Measurements from ENCODE around the gene AMFR.

DNA sequence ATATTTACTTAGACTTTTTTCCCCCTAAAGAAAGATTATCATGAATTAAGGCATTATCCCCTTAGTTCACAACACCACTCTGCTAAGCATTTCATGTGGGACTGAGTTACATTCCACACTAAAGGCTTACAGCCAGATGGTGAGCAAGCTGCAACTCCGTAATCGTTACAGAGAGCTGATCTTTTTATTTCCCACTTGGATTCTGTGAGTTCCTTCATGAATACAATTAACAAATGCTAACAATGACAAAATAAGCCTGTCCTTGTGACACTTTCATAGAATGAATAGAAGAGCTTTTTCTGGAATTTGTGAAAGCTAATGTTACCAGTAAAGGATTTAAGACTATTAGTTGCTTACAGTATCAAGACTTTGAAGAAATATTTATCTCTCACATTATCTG, 34.8 kb upstream of the AMFR start:
- TF ChIP-seq, protein P1, sequence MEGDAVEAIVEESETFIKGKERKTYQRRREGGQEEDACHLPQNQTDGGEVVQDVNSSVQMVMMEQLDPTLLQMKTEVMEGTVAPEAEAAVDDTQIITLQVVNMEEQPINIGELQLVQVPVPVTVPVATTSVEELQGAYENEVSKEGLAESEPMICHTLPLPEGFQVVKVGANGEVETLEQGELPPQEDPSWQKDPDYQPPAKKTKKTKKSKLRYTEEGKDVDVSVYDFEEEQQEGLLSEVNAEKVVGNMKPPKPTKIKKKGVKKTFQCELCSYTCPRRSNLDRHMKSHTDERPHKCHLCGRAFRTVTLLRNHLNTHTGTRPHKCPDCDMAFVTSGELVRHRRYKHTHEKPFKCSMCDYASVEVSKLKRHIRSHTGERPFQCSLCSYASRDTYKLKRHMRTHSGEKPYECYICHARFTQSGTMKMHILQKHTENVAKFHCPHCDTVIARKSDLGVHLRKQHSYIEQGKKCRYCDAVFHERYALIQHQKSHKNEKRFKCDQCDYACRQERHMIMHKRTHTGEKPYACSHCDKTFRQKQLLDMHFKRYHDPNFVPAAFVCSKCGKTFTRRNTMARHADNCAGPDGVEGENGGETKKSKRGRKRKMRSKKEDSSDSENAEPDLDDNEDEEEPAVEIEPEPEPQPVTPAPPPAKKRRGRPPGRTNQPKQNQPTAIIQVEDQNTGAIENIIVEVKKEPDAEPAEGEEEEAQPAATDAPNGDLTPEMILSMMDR (IDR thresholded peaks at IDR 0.05; ENCODE audit: low read length) = no peak
- no peak for TF ChIP-seq EZH2 (IDR thresholded peaks at IDR 0.05; ENCODE audit: borderline replicate concordance, low read length)
